Measurements from ENCODE around the gene AKAP1.

The AKAP1 gene

GRCh38 chr17:57084802-57085447 is at the start of gene AKAP1:
Gene AKAP1 (plus strand): TSS chr17:57085246. CDS start chr17:57105465, 20,219 bp downstream.
- H3K4me1 ChIP-seq (ENCODE audit: insufficient read depth, insufficient read length): peaks cover 5% of the 10 kb centered on the region
- peak within 1 kb of the TSS; percentile 79 for H3K4me3 ChIP-seq (ENCODE audit: insufficient read length, low read depth)
- H3K9me3 ChIP-seq (ENCODE audit: insufficient read depth, low read length): no peaks in the 10 kb centered on the region
- TF ChIP-seq ZNF274 (IDR thresholded peaks at IDR 0.05; ENCODE audit: low read depth, low read length) (no peak), YY1 (IDR thresholded peaks at IDR 0.05; ENCODE audit: insufficient read depth, insufficient read length) (no peak), SUZ12 (IDR thresholded peaks at IDR 0.05; ENCODE audit: extremely low read depth, insufficient read depth, insufficient read length) (no peak)
- H3K36me3 ChIP-seq (ENCODE audit: insufficient read depth, insufficient read length, low read length): peaks cover 3% of the 10 kb centered on the region
- DNase-seq (ENCODE audit: low read depth, low spot score): peak; percentile 79
- peak within 1 kb of the TSS; percentile 94 for H3K9ac ChIP-seq (ENCODE audit: insufficient read length, low read depth)
- peaks cover 6% of the 10 kb centered on the region for H3K27me3 ChIP-seq (ENCODE audit: insufficient read depth, insufficient read length)

GRCh38 chr17:57035971-57036481 is 49.0 kb upstream of the AKAP1 start:
- no peaks in the 10 kb centered on the region for H3K9me3 ChIP-seq (ENCODE audit: insufficient read depth, low read length)
- peaks cover 2% of the 10 kb centered on the region for H3K4me1 ChIP-seq (ENCODE audit: insufficient read depth, insufficient read length)
- H3K9ac ChIP-seq (ENCODE audit: insufficient read length, low read depth): no peak overlapping the region
- H3K36me3 ChIP-seq (ENCODE audit: insufficient read depth, insufficient read length, low read length): no peaks in the 10 kb centered on the region
- no peaks in the 10 kb centered on the region for H3K27me3 ChIP-seq (ENCODE audit: insufficient read depth, insufficient read length)
- TF ChIP-seq ZNF274 (IDR thresholded peaks at IDR 0.05; ENCODE audit: low read depth, low read length) (no peak), SUZ12 (IDR thresholded peaks at IDR 0.05; ENCODE audit: extremely low read depth, insufficient read depth, insufficient read length) (no peak), YY1 (IDR thresholded peaks at IDR 0.05; ENCODE audit: insufficient read depth, insufficient read length) (no peak)
- H3K4me3 ChIP-seq (ENCODE audit: insufficient read length, low read depth): no peak overlapping the region
- DNase-seq (ENCODE audit: low read depth, low spot score): no peak

GRCh38 chr17:57037411-57037810 is 47.6 kb upstream of the AKAP1 start:
- TF ChIP-seq YY1 (IDR thresholded peaks at IDR 0.05; ENCODE audit: insufficient read depth, insufficient read length): no peak
- no peak for TF ChIP-seq SUZ12 (IDR thresholded peaks at IDR 0.05; ENCODE audit: extremely low read depth, insufficient read depth, insufficient read length)
- no peak for TF ChIP-seq ZNF274 (IDR thresholded peaks at IDR 0.05; ENCODE audit: low read depth, low read length)

GRCh38 chr17:57038486-57038885 is 46.6 kb upstream of the AKAP1 start:
- no peaks in the 10 kb centered on the region for H3K9me3 ChIP-seq (ENCODE audit: insufficient read depth, low read length)
- no peaks in the 10 kb centered on the region for H3K36me3 ChIP-seq (ENCODE audit: insufficient read depth, insufficient read length, low read length)
- H3K27me3 ChIP-seq (ENCODE audit: insufficient read depth, insufficient read length): no peaks in the 10 kb centered on the region
- H3K9ac ChIP-seq (ENCODE audit: insufficient read length, low read depth): no peak overlapping the region
- H3K4me3 ChIP-seq (ENCODE audit: insufficient read length, low read depth): no peak overlapping the region
- TF ChIP-seq ZNF274 (IDR thresholded peaks at IDR 0.05; ENCODE audit: low read depth, low read length): no peak
- TF ChIP-seq YY1 (IDR thresholded peaks at IDR 0.05; ENCODE audit: insufficient read depth, insufficient read length): no peak
- TF ChIP-seq SUZ12 (IDR thresholded peaks at IDR 0.05; ENCODE audit: extremely low read depth, insufficient read depth, insufficient read length): no peak
- H3K4me1 ChIP-seq (ENCODE audit: insufficient read depth, insufficient read length): peaks cover 2% of the 10 kb centered on the region
- DNase-seq (ENCODE audit: low read depth, low spot score): no peak

More at GRCh38 chr17:57037411-57037810, 47.6 kb upstream of the AKAP1 start:
- H3K4me1 ChIP-seq (ENCODE audit: insufficient read depth, insufficient read length): peaks cover 2% of the 10 kb centered on the region
- no peaks in the 10 kb centered on the region for H3K9me3 ChIP-seq (ENCODE audit: insufficient read depth, low read length)
- no peaks in the 10 kb centered on the region for H3K36me3 ChIP-seq (ENCODE audit: insufficient read depth, insufficient read length, low read length)
- H3K4me3 ChIP-seq (ENCODE audit: insufficient read length, low read depth): no peak overlapping the region
- H3K27me3 ChIP-seq (ENCODE audit: insufficient read depth, insufficient read length): no peaks in the 10 kb centered on the region
- no peak for DNase-seq (ENCODE audit: low read depth, low spot score)
- no peak overlapping the region for H3K9ac ChIP-seq (ENCODE audit: insufficient read length, low read depth)

- Histone ChIP-seq H3K36me3 (ENCODE audit: insufficient read depth, insufficient read length, low read length) (no peaks in the 10 kb centered on the region), H3K4me3 (ENCODE audit: insufficient read length, low read depth) (no peak overlapping the region), H3K9ac (ENCODE audit: insufficient read length, low read depth) (no peak overlapping the region), H3K27me3 (ENCODE audit: insufficient read depth, insufficient read length) (no peaks in the 10 kb centered on the region), H3K4me1 (ENCODE audit: insufficient read depth, insufficient read length) (peaks cover 2% of the 10 kb centered on the region), H3K9me3 (ENCODE audit: insufficient read depth, low read length) (no peaks in the 10 kb centered on the region)
- no peak for DNase-seq (ENCODE audit: low read depth, low spot score)
- TF ChIP-seq ZNF274 (IDR thresholded peaks at IDR 0.05; ENCODE audit: low read depth, low read length) (no peak), SUZ12 (IDR thresholded peaks at IDR 0.05; ENCODE audit: extremely low read depth, insufficient read depth, insufficient read length) (no peak), YY1 (IDR thresholded peaks at IDR 0.05; ENCODE audit: insufficient read depth, insufficient read length) (no peak)
These were observed 44.5 kb upstream of the AKAP1 start for GRCh38 chr17:57040571-57040970.

GRCh38 chr17:57043276-57043675 is 41.8 kb upstream of the AKAP1 start:
- no peak overlapping the region for H3K4me3 ChIP-seq (ENCODE audit: insufficient read length, low read depth)
- no peak overlapping the region for H3K9ac ChIP-seq (ENCODE audit: insufficient read length, low read depth)
- no peak for DNase-seq (ENCODE audit: low read depth, low spot score)
- H3K9me3 ChIP-seq (ENCODE audit: insufficient read depth, low read length): no peaks in the 10 kb centered on the region
- H3K36me3 ChIP-seq (ENCODE audit: insufficient read depth, insufficient read length, low read length): no peaks in the 10 kb centered on the region
- H3K27me3 ChIP-seq (ENCODE audit: insufficient read depth, insufficient read length): no peaks in the 10 kb centered on the region
- H3K4me1 ChIP-seq (ENCODE audit: insufficient read depth, insufficient read length): no peaks in the 10 kb centered on the region
- no peak for TF ChIP-seq ZNF274 (IDR thresholded peaks at IDR 0.05; ENCODE audit: low read depth, low read length)
- no peak for TF ChIP-seq YY1 (IDR thresholded peaks at IDR 0.05; ENCODE audit: insufficient read depth, insufficient read length)
- no peak for TF ChIP-seq SUZ12 (IDR thresholded peaks at IDR 0.05; ENCODE audit: extremely low read depth, insufficient read depth, insufficient read length)

GRCh38 chr17:57044976-57045867 is 39.8 kb upstream of the AKAP1 start:
- TF ChIP-seq ZNF274 (IDR thresholded peaks at IDR 0.05; ENCODE audit: low read depth, low read length) (no peak), SUZ12 (IDR thresholded peaks at IDR 0.05; ENCODE audit: extremely low read depth, insufficient read depth, insufficient read length) (no peak), YY1 (IDR thresholded peaks at IDR 0.05; ENCODE audit: insufficient read depth, insufficient read length) (no peak)
- H3K36me3 ChIP-seq (ENCODE audit: insufficient read depth, insufficient read length, low read length): no peaks in the 10 kb centered on the region
- no peak for DNase-seq (ENCODE audit: low read depth, low spot score)
- no peaks in the 10 kb centered on the region for H3K27me3 ChIP-seq (ENCODE audit: insufficient read depth, insufficient read length)
- no peaks in the 10 kb centered on the region for H3K4me1 ChIP-seq (ENCODE audit: insufficient read depth, insufficient read length)
- H3K9ac ChIP-seq (ENCODE audit: insufficient read length, low read depth): no peak overlapping the region
- no peaks in the 10 kb centered on the region for H3K9me3 ChIP-seq (ENCODE audit: insufficient read depth, low read length)
- H3K4me3 ChIP-seq (ENCODE audit: insufficient read length, low read depth): no peak overlapping the region

Measured in NT2/D1 (cell line).